H1 (cell line): ENCODE measurements around the gene SBF2. TPM values are rescaled to one million over a fixed set of nuclear protein-coding genes. Genes with fewer than 3 reads are reported as not detected.
A peak's percentile ranks its signal among the peaks of the same experiment; 100 is the strongest.

Experiments
- CTCF ChIA-PET: fragments of 300-600 bp; sonication (Branson Sonifier 250); formaldehyde crosslinking; loops from one replicate; lab custom pipeline; 2021; ENCODE audit not compliant: partially characterized antibody; lab: Charles Lee
- POLR2A ChIA-PET: fragments of 300-600 bp; sonication (Branson Sonifier 250); formaldehyde crosslinking; loops from one replicate; lab custom pipeline; 2021; ENCODE audit warnings: inconsistent platforms; ENCODE audit not compliant: partially characterized antibody; lab: Charles Lee
- DNase-seq, 2 experiments: peaks; one replicate each; pipeline versions ENCODE4 v3.0.0 to v3.0.0-alpha.2; 2010 to 2022; ENCODE audit warnings: low spot score in 2 of 2, low read depth in 1 of 2, mixed read lengths in 1 of 2
- FAIRE-seq: peaks from 2 replicates; lab custom pipeline; 2011; peaks lifted over from hg19 to GRCh38; lab: Jason Lieb, UNC
- H2AFZ ChIP-seq: 2 replicates; pipeline ENCODE4 v1.8.1; 2012; ENCODE audit warnings: low read length, inconsistent platforms
- H2AK5ac ChIP-seq: 2 replicates; pipeline ENCODE4 v1.6.1; 2013; ENCODE audit warnings: low read depth, low read length
- H2BK120ac ChIP-seq: replicated peaks from 2 replicates; pipeline ENCODE3; 2013; ENCODE audit warnings: low read depth, low read length, inconsistent platforms
- H2BK12ac ChIP-seq: 2 replicates; pipeline ENCODE4 v1.6.1; 2013; ENCODE audit warnings: low read depth, low read length
- H2BK15ac ChIP-seq: 2 replicates; pipeline ENCODE4 v1.6.1; 2013; ENCODE audit warnings: low read length
- H2BK20ac ChIP-seq: 2 replicates; pipeline ENCODE4 v1.6.1; 2013; ENCODE audit warnings: low read length
- H2BK5ac ChIP-seq: 2 replicates; pipeline ENCODE4 v1.6.1; 2013; ENCODE audit warnings: low read depth, low read length
- H3K14ac ChIP-seq: 2 replicates; pipeline ENCODE4 v1.6.1; 2013; ENCODE audit warnings: inconsistent platforms; ENCODE audit not compliant: insufficient read length
- H3K18ac ChIP-seq: 2 replicates; pipeline ENCODE4 v1.6.1; 2013; ENCODE audit warnings: low read length; ENCODE audit errors: extremely low read depth
- H3K23ac ChIP-seq: 2 replicates; pipeline ENCODE4 v1.6.1; 2013; ENCODE audit warnings: inconsistent platforms; ENCODE audit not compliant: insufficient read length
- H3K23me2 ChIP-seq: 2 replicates; pipeline ENCODE4 v1.6.1; 2013; ENCODE audit warnings: low read depth, low read length
- H3K27ac ChIP-seq: 2 replicates; pipeline ENCODE4 v1.6.1; 2011; ENCODE audit warnings: low read depth, low read length, inconsistent platforms
- H3K27me3 ChIP-seq, 4 experiments: replicated peaks in 1 of 4; 1 replicate in 1 of 4; 2 replicates in 3 of 4; pipeline versions ENCODE4 v1.6.1 to v1.8.1; 2011 to 2013; ENCODE audit warnings: low read length in 3 of 4, mild to moderate bottlenecking in 3 of 4, inconsistent platforms in 2 of 4, mixed read lengths in 2 of 4, moderate library complexity in 1 of 4; ENCODE audit not compliant: control insufficient read depth in 3 of 4, insufficient read depth in 3 of 4; ENCODE audit errors: extremely low read depth in 1 of 4
- H3K36me3 ChIP-seq, 4 experiments: 2 replicates each; pipeline versions ENCODE4 v1.6.1 to v1.8.1; 2011 to 2013; ENCODE audit warnings: mild to moderate bottlenecking in 4 of 4, low read length in 3 of 4, moderate library complexity in 2 of 4, control low read depth in 1 of 4, inconsistent platforms in 1 of 4; ENCODE audit not compliant: insufficient read depth in 4 of 4, control insufficient read depth in 2 of 4
- H3K4ac ChIP-seq: replicated peaks from 2 replicates; pipeline ENCODE3; 2013; ENCODE audit warnings: low read length, low read depth, mixed read lengths, inconsistent platforms; ENCODE audit not compliant: insufficient read length
- H3K4me1 ChIP-seq, 4 experiments: replicated peaks in 1 of 4; 1 replicate in 1 of 4; 2 replicates in 3 of 4; pipeline versions ENCODE4 v1.6.1 to v1.8.1; 2011 to 2013; ENCODE audit warnings: low read length in 3 of 4, inconsistent platforms in 2 of 4, mixed read lengths in 1 of 4; ENCODE audit not compliant: insufficient read depth in 4 of 4, control insufficient read depth in 3 of 4
- H3K4me2 ChIP-seq, 2 experiments: 2 replicates each; pipeline versions ENCODE4 v1.6.1 to v1.8.1; 2011 to 2013; ENCODE audit warnings: low read depth in 2 of 2, low read length in 2 of 2, control low read depth in 1 of 2, inconsistent platforms in 1 of 2, mild to moderate bottlenecking in 1 of 2; ENCODE audit not compliant: insufficient read depth in 1 of 2
- H3K4me3 ChIP-seq, 4 experiments: fragments of 200-600, 300-600 bp in 1 of 4; sonication (generic), shearing (Covaris generic), sonication (Bioruptor Twin) in 1 of 4; 2 replicates each; pipeline versions ENCODE4 v1.5.1 to v1.8.1; 2011 to 2016; ENCODE audit warnings: low read length in 4 of 4, low read depth in 3 of 4, control low read depth in 2 of 4, inconsistent platforms in 2 of 4, mild to moderate bottlenecking in 2 of 4, mixed read lengths in 1 of 4, moderate library complexity in 1 of 4; ENCODE audit not compliant: insufficient read depth in 2 of 4; ENCODE audit errors: extremely low read depth in 1 of 4
- H3K56ac ChIP-seq: replicated peaks from 2 replicates; pipeline ENCODE3; 2013; ENCODE audit warnings: low read depth, mild to moderate bottlenecking, mixed read lengths, low read length, inconsistent platforms; ENCODE audit not compliant: insufficient read length
- H3K79me1 ChIP-seq: 2 replicates; pipeline ENCODE4 v1.6.1; 2013; ENCODE audit warnings: low read depth, low read length, control low read depth
- H3K79me2 ChIP-seq, 2 experiments: 2 replicates each; pipeline versions ENCODE4 v1.6.1 to v1.8.1; 2012 to 2013; ENCODE audit warnings: low read length in 2 of 2, mild to moderate bottlenecking in 2 of 2, inconsistent platforms in 1 of 2; ENCODE audit not compliant: insufficient read depth in 2 of 2, control insufficient read depth in 1 of 2
- H3K9ac ChIP-seq, 4 experiments: replicated peaks in 1 of 4; 1 replicate in 1 of 4; 2 replicates in 3 of 4; pipeline versions ENCODE4 v1.6.1 to v1.8.1; 2011 to 2013; ENCODE audit warnings: low read depth in 3 of 4, low read length in 3 of 4, control low read depth in 2 of 4, mild to moderate bottlenecking in 2 of 4, moderate library complexity in 2 of 4, inconsistent platforms in 1 of 4; ENCODE audit errors: extremely low read depth in 1 of 4
- H3K9me3 ChIP-seq, 2 experiments: 2 replicates each; pipeline versions ENCODE4 v1.6.1 to v1.8.1; 2012 to 2013; ENCODE audit warnings: mild to moderate bottlenecking in 2 of 2, moderate library complexity in 2 of 2, control low read depth in 1 of 2, inconsistent platforms in 1 of 2, low read depth in 1 of 2, low read length in 1 of 2, mixed read lengths in 1 of 2; ENCODE audit not compliant: insufficient read depth in 2 of 2
- H4K20me1 ChIP-seq, 2 experiments: replicated peaks in 1 of 2; 2 replicates each; pipeline versions ENCODE3 to v1.8.1; 2011 to 2013; ENCODE audit warnings: inconsistent platforms in 2 of 2, low read length in 2 of 2, mild to moderate bottlenecking in 1 of 2; ENCODE audit not compliant: insufficient read depth in 2 of 2, control insufficient read depth in 1 of 2
- H4K5ac ChIP-seq: 2 replicates; pipeline ENCODE4 v1.6.1; 2013; ENCODE audit warnings: low read length, low read depth, mixed read lengths, inconsistent platforms; ENCODE audit not compliant: insufficient read length
- H4K8ac ChIP-seq: 2 replicates; pipeline ENCODE4 v1.8.0; 2013; ENCODE audit warnings: mild to moderate bottlenecking, moderate library complexity, low read length, inconsistent platforms; ENCODE audit not compliant: insufficient read depth; ENCODE audit errors: extremely low read depth
- H4K91ac ChIP-seq: replicated peaks from 2 replicates; pipeline ENCODE3; 2013; ENCODE audit warnings: low read length, mixed read lengths, inconsistent platforms; ENCODE audit not compliant: insufficient read length
- ATF2 ChIP-seq: IDR thresholded peaks from 2 replicates; pipeline ENCODE4 v1.6.1; 2012; ENCODE audit warnings: low read length, inconsistent platforms
- E2F6 ChIP-seq: IDR thresholded peaks from 2 replicates; pipeline ENCODE4 v1.6.1; 2012; ENCODE audit warnings: inconsistent platforms
- HDAC6 ChIP-seq: IDR thresholded peaks from one replicate; pipeline ENCODE4 v1.7.1; 2012; ENCODE audit warnings: low read depth, mild to moderate bottlenecking, inconsistent platforms, low read length, moderate library complexity
- JUN ChIP-seq: IDR thresholded peaks from 2 replicates; pipeline ENCODE4 v1.6.1; 2011; ENCODE audit warnings: low read depth, mild to moderate bottlenecking, improper control_type of control experiment, low read length
- JUND ChIP-seq: IDR thresholded peaks from 2 replicates; pipeline ENCODE4 v1.6.1; 2011; ENCODE audit warnings: mild to moderate bottlenecking, improper control_type of control experiment, low read length
- POLR2A ChIP-seq, 2 experiments: IDR thresholded peaks; 1 replicate in 1 of 2; 2 replicates in 1 of 2; pipeline ENCODE4 v1.6.1; 2011; ENCODE audit warnings: low read depth in 2 of 2, low read length in 2 of 2, mild to moderate bottlenecking in 2 of 2; ENCODE audit errors: control extremely low read depth in 1 of 2
- RAD21 ChIP-seq, 2 experiments: IDR thresholded peaks in 1 of 2; conservative IDR thresholded peaks in 1 of 2; 2 replicates each; pipeline ENCODE4 v1.6.1; 2011; ENCODE audit warnings: low read depth in 2 of 2, low read length in 2 of 2, improper control_type of control experiment in 1 of 2, inconsistent platforms in 1 of 2, mild to moderate bottlenecking in 1 of 2, moderate library complexity in 1 of 2
- SP1 ChIP-seq: IDR thresholded peaks from 2 replicates; pipeline ENCODE4 v1.6.1; 2011; ENCODE audit warnings: low read depth, low read length
- SP2 ChIP-seq: IDR thresholded peaks from 2 replicates; pipeline ENCODE4 v1.6.1; 2012; ENCODE audit warnings: mild to moderate bottlenecking, low read length, inconsistent platforms
- whole genome bisulfite sequencing, 2 experiments: shearing (Covaris generic) in 1 of 2; methylation state at CpG; one replicate each; pipeline versions ENCODE4 v1.1.6 to v1.1.7; 2013 to 2015; ENCODE audit warnings: low lambda C conversion rate in 2 of 2, mixed read lengths in 2 of 2, inconsistent platforms in 1 of 2, low coverage in 1 of 2, missing lambda C conversion rate in 1 of 2; ENCODE audit not compliant: insufficient replicate concordance in 2 of 2, insufficient coverage in 1 of 2, insufficient read length in 1 of 2; ENCODE audit errors: extremely low coverage in 1 of 2, missing lambda C conversion rate in 1 of 2; 5-methylcytosine and 5-hydroxymethylcytosine counted together
- polyA plus RNA-seq, 7 experiments: library from polyadenylated mRNA; depleted of rRNA in 3 of 7; stranded (reverse) in 5 of 7; unstranded in 2 of 7; fragments of >200 nt in 5 of 7; fragments of 200-250 nt in 2 of 7; gene quantifications; 1 replicate in 5 of 7; 2 replicates in 1 of 7; 4 replicates in 1 of 7; pipeline versions ENCODE4 v1.2.1 to v1.2.3, GENCODE V29; 2011 to 2013; ENCODE audit warnings: missing spikeins in 2 of 7, mixed read lengths in 2 of 7
- total RNA-seq: library from RNA; stranded (reverse); fragmentation: NEBNext Ultra II Directional; extraction: Animal tissue kit (Norgen Biotek cat#: 25700); gene quantifications from 2 replicates; pipeline ENCODE4 v1.2.1, GENCODE V29; 2021

SBF2 gene
- total and polyA plus RNA-seq, 2 of the 8 experiments (the other 6 are each of a cell fraction or from before 2014, with no cell fraction given), result 36.7 to 50.5 TPM

DNA sequence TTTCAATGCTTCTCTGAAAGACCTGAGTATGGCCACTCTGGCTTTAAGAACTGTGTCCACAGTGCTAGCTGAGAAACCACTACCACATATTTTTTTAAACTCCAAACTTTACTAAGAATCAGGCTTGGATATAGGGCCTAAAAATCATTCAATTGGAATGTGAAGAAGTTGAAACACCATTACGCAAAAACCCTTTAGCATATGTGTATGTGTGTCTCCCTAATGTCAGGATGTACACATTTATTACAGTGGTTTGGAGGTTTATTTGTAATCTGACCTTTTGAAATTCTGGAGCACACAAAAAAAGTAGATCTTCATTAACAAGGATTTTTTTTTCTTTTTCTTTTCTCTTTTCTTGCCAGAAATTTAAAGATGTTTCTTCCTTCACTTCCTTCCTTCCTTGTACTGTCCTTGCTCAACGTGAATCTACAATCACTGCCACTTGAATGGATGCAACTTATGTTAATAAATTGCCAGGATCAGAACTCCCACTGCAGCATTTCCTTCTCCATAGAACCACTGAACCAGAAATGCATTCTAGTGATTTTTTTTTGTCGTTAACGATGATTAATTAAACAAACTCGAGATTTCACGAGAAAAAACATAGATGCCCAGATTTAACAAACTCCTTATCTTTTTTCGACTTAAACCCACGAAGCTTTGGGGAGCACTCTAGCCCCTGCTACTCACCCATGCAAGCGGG, 7.8 kb upstream of the SBF2 start:
- Histone ChIP-seq H2BK12ac (0 out of 2 replicates have a peak overlapping the region, but pooled peaks have one; percentile 51), H3K14ac (no peak overlapping the region), H3K4me3 (peak overlapping the region; percentile 70 to 92 (median 88); a peak in 7 of 8 replicates), H2BK15ac (no peak overlapping the region), H2AFZ (no peak overlapping the region), H3K79me1 (no peaks in the 10 kb centered on the region), H3K18ac (no peak overlapping the region), H3K4me2 (peak overlapping the region; percentile 87 to 100), H4K5ac (no peak overlapping the region), H3K23ac (no peak overlapping the region), H3K36me3 (peaks cover 0 to 12% (median 4%) of the 10 kb centered on the region in 4 experiments; a peak in 3 of 8 replicates), H4K20me1 (peaks cover 5 to 9% of the 10 kb centered on the region in 2 experiments), H3K9me3 (no peaks in the 10 kb centered on the region), H2BK20ac (no peak overlapping the region), H3K27ac (no peak overlapping the region), H3K56ac (no peak overlapping the region), H2BK120ac (no peak overlapping the region), H2AK5ac (no peak overlapping the region), H4K91ac (no peak overlapping the region), H3K9ac (no peak overlapping the region), H3K79me2 (peaks cover 0 to 26% of the 10 kb centered on the region in 2 experiments; a peak in 3 of 4 replicates), H2BK5ac (peak overlapping the region; percentile 37; the same call in 1 of the 2 replicates), H3K4ac (no peak overlapping the region), H3K27me3 (peaks cover 0 to 47% (median 18%) of the 10 kb centered on the region in 4 experiments; a peak in 5 of 7 replicates), H4K8ac (no peak overlapping the region), H3K4me1 (peaks cover 0 to 5% (median 3%) of the 10 kb centered on the region in 4 experiments; a peak in 4 of 7 replicates), H3K23me2 (peaks cover 32% of the 10 kb centered on the region)
- POLR2A ChIA-PET, result interaction anchor here (0.6 to 10.6 kb wide), 9 partner anchors 9 to 543 kb away, joined by 3 to 156 read pairs (median 11); partner anchors contain the start of gene SBF2
- WGBS, 2 experiments, result 14% methylated on average over 9 of the region's 9 CpGs; no CpG with 5 or more reads in 1 of the 2 experiments
- no peak for DNase-seq
- CTCF ChIA-PET, result interaction anchor here (1.0 to 10.0 kb wide), 7 partner anchors 11 to 335 kb away, joined by 3 to 97 read pairs (median 11); no protein-coding TSS in a partner anchor
- no peak for FAIRE-seq
- TF ChIP-seq RAD21 (IDR thresholded peaks at IDR 0.05 in 1 of 2, conservative IDR thresholded peaks at IDR 0.05 in 1 of 2; ENCODE audit: low read depth in 2 of 2, low read length in 2 of 2) (no peak), JUND (no peak), E2F6 (no peak), SP1 (no peak), HDAC6 (no peak), POLR2A (IDR thresholded peaks at IDR 0.05; ENCODE audit: control extremely low read depth in 1 of 2, low read depth in 2 of 2, low read length in 2 of 2) (no peak), SP2 (no peak), JUN (no peak), ATF2 (no peak)
